Sciatic nerve (tissue), 2 donors: ENCODE results near the gene PCGF6. TPM values are rescaled to one million over a fixed set of nuclear protein-coding genes. Genes with fewer than 3 reads are reported as not detected.
"Not testable (repeated sequence)": the region's sequence is repeated elsewhere in the genome, so short reads cannot be mapped to it uniquely, and the experiment has no call there.

Source experiments
- ATAC-seq: fragments of 200-7000 bp; cut with Tn5 transposase; one replicate; pipeline ENCODE4 v1.9.1; 2020; ENCODE audit warnings: mild to moderate bottlenecking, moderate library complexity
- DNase-seq: peaks from one replicate; pipeline ENCODE4 v3.0.0-alpha.2; 2020; ENCODE audit warnings: low spot score
- intact Hi-C: fragments of 100-400 bp; cut with DNase I; formaldehyde crosslinking; loops from one replicate; pipeline ENCODE4 v1.14.2; 2022
- total RNA-seq: library from RNA; stranded (reverse); fragmentation: NEBNext Ultra II Directional; extraction: Animal tissue kit (Norgen Biotek cat#: 25700); gene quantifications from one replicate; pipeline ENCODE4 v1.2.1, GENCODE V29; 2021
- donor health status: DM: no; HTN: no; CAD: no.
- donor health status: DM: no; HTN: no; CAD: no.

Gene PCGF6, protein sequence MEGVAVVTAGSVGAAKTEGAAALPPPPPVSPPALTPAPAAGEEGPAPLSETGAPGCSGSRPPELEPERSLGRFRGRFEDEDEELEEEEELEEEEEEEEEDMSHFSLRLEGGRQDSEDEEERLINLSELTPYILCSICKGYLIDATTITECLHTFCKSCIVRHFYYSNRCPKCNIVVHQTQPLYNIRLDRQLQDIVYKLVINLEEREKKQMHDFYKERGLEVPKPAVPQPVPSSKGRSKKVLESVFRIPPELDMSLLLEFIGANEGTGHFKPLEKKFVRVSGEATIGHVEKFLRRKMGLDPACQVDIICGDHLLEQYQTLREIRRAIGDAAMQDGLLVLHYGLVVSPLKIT
- total RNA-seq = 10.2 TPM

DNA sequence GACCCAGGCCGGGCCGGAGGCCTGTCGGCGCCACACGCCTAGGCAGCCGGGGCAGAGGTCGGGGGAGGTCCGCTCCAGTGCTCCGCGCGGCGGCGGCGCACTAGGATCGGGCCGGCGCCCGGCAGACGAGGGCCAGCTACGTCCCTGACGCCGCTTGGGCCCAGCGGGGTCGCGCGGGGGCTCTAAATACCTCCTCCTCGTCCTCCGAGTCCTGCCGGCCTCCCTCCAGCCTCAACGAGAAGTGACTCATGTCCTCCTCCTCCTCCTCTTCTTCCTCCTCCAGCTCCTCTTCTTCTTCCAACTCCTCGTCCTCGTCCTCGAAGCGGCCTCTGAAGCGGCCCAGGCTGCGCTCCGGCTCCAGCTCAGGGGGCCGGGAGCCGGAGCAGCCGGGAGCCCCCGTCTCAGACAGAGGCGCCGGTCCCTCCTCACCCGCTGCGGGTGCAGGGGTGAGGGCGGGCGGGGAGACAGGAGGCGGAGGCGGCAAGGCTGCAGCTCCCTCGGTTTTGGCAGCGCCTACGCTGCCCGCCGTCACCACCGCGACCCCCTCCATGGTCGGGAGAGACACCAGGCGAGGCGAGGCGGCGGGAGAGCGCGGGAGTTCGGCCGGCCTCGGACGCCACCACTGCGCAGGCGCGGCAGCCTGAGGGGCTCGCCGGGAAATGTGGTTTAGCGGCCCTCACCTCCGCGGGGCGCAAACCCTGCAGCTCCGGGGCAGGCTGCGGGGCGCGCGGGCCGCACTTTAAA lies at the start of gene PCGF6:
Gene PCGF6 (minus strand): TSS at position 624 of the 744 bp plus-strand sequence. CDS start 74 bp downstream, at position 550.
- peak; percentile 97 for ATAC-seq
- peak; percentile 88 for DNase-seq
- intact Hi-C loops = no loop called here

DNA sequence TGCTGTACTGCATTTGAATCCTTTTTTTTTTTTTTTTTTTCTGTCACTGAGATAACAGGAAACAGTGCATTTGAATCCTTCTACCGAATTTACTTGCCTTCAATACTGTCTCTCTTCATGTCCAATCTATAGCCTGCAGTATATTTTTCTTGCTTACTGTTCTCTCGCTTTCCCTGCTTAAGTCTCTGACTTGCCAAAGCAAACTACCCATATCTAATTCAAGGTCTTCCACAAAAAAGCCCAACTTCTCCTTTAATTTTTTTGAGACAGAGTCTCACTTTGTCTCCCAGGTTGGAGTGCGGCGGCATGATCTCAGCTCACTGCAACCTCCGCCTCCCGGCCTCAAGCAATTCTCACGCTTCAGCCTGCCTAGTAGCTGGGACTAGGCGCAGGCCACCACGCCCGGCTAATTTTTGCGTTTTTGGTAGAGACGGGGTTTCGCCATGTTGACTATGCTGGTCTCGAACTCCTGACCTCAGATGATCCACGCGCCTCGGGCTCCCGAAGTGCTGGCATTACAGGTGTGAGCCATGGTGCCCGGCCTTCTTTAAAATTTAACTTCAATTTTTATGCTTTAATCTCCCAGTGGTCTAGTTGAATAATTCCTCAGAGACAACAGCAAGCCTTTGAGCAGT lies 46.4 kb upstream of the PCGF6 start:
- ATAC-seq (no peak), DNase-seq (no peak)
- intact Hi-C loops = no loop called here

DNA sequence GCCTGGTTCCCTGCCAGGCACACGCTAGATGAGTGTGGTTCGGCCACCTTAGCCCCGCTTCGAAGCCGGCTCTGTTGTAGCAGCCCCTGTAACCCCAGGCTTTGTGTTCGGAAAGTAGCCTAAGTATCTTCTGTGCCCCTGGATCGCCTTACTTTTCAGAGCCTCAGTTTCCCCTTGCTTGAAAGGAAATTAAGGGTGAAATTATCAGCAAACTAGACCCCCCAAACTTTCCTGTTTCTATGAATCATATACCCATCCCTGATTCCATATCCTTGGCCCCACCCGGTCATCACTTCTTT lies 45.8 kb upstream of the PCGF6 start:
- intact Hi-C loops = no loop called here
- ATAC-seq (no peak), DNase-seq (no peak)

DNA sequence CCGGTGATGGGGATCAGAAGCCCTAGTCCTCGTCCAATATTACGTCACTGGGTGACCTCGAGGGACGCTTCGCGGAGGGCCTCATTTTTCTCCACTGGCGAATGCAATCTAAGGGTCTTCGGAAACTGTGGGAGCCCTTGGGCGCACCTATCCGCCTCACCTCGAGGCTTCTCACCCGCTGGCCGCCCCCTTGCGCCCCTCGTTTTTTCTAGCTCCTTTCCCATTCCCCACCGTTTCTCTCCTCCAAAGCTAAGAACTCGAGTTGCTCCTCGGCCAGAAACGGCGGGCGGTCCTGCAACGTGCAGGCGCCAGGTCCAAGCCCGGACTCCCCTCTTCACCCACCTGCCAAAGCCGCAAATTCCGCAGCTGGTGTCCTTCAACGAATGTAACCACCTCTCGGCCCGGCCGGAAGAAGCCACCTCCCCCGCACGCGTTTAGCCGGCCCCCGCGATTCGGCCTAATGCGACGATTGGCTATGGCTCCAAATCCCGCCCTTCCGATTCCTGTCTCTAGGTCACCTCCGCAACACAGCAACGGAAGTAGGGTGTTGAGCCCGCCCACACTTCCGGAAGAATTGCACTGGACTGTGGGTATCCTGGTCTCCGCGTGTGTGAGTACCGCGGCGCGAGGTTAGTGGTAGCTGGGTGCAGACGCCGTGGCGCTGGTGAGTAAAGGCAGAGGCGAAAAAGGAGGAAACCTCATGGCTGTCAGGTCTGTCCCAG lies 45.3 kb upstream of the PCGF6 start, which contains the start of the genes ATP5MK and PDCD11:
Gene ATP5MK (minus strand): TSS at position 409 of the 722 bp plus-strand sequence. CDS start 4,018 bp downstream, outside the sequence.
Gene PDCD11 (plus strand): TSS at position 560 of the 722 bp plus-strand sequence. CDS start 1,801 bp downstream, outside the sequence.
- DNase-seq = peak; percentile 97
- ATAC-seq = peak; percentile 100
- intact Hi-C loops = no loop called here

DNA sequence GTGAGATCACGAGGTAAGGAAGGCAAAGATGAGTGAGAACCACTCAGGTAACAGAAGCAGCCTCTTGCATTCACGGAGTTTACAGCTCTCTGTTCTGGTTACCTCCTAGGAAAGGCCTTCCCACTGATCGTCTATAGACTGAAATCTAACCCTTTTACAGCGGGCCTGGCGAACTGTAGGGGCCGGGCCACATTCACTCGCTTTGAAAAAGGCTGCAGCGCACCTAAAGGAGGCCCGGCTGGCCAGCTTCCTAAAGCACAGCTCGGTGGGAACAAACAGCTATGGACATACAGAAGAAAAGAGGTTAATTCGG lies 44.8 kb upstream of the PCGF6 start:
- ATAC-seq = no peak
- DNase-seq = no peak
- intact Hi-C loops = no loop called here

DNA sequence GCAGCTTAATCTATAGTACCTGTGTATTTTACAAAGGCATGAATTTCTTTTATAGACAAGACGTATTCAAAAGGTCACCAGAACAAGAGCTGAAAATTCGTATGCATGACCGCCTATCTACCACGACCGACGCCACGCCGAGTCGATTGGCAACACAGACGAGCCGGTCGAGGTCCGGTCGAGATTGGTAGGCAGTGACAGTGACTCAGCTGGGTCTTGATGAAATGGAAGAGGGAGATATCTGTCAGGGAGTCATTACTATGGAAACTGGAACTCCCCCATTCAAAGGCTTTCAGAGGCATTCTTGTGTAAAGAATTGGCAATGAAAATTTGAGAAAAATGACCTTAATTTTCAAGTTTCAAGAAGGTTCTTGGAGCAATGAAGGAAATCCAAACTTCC lies 43.2 kb upstream of the PCGF6 start:
- DNase-seq (no peak), ATAC-seq (no peak)
- intact Hi-C loops = no loop called here

DNA sequence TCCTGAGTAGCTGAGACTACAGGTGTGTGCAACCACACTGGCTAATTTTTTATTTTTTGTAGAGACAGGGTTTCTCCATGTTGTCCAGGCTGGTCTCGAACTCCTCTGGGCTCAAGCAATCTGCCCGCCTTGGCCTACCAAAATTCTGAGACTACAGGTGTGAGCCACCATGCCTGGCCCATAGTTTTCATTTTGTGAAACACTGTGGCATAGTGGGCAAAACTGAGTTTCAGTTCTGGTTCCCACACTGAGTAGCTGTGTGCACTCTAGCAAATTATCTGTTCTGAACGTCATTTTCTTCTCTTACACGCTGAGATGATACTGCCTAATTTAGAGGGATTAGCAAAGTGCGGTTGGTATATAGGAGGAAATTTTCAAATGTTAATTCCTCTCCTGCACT lies 31.8 kb upstream of the PCGF6 start:
- ATAC-seq (no peak), DNase-seq (no peak)
- intact Hi-C loops = no loop called here

DNA sequence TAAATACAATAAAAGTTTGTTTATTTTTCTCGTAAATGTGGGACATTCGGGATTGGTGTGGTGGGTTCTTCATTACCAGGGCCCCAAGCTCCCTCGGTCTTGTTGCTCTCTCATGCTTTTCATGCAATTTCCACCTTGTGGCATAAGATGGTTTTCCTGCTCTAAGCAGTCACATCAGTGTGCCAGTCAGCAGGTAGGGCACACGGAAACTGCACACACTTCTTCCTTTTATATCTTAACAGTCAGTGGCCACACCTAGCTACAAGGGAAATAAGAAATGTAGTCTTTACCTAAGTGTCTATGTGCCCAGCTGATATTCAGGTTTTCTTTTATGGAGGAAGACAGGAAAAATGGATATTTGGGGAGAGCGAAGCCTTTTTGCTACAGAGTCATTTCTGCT lies 23.3 kb upstream of the PCGF6 start:
- ATAC-seq = no peak
- intact Hi-C loops = no loop called here
- DNase-seq = no peak

DNA sequence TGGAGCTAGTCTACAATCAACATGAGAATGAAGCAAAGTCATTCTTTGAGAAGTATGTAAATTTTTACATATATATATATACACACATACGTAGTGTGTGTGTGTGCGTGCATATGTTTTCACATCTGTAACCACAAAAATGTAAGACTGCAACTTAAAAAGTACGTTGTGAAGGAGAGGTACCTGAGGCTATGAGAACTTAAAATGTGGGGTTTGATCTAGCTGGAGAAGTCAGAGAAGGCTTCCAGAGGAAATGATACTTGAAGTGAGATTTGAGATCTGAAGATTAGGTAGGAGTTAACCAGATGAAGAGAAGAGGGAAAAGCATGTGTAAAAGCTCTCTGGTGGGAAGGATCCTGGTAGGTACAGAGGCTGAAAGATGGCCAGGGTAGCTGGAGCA lies 22.6 kb upstream of the PCGF6 start:
- intact Hi-C loops = no loop called here
- DNase-seq = no peak
- no peak for ATAC-seq

DNA sequence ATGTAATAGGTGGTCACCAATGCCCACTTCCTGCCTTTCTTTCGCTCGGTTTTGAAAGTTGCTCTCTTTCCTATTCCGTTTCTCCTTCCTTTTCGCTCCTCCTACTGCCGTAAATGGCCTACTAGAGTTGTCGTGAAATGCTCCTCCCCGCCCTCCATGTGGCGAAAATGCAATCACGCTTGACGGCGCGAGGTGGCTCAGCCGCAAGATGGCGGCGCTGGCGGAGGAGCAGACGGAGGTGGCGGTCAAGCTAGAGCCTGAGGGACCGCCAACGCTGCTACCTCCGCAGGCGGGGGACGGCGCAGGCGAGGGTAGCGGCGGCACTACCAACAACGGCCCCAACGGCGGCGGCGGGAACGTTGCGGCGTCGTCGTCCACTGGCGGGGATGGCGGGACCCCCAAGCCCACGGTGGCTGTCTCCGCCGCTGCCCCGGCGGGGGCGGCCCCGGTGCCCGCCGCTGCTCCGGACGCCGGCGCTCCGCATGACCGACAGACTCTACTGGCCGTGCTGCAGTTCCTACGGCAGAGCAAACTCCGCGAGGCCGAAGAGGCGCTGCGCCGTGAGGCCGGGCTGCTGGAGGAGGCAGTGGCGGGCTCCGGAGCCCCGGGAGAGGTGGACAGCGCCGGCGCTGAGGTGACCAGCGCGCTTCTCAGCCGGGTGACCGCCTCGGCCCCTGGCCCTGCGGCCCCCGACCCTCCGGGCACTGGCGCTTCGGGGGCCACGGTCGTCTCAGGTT lies 17.0 kb upstream of the PCGF6 start, which contains the start of gene TAF5:
Gene TAF5 (plus strand): TSS at position 195 of the 737 bp plus-strand sequence. CDS start 14 bp downstream, at position 209.
- DNase-seq = peak; percentile 93
- intact Hi-C loops = no loop called here
- ATAC-seq = peak; percentile 91

DNA sequence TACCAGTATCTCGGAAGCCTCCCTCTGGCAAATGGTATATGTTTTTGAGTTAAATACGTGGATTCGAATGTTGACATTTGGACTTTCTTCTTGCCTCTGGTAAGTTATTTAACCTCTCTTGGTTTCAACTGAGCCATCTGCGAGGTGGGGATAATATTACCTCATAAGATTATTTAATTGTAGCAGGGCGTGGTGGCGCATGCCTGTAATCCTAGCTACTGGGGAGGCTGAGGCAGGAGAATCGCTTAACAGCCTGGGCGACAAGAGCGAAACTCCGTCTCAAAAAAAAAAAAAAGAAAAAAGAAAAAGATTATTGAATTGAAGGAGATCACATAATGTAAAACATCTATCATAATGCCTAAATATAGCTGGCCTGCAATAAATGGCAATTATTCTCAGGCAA lies 16.4 kb upstream of the PCGF6 start:
- intact Hi-C loops = no loop called here
- no peak for DNase-seq
- peak; percentile 4 for ATAC-seq

DNA sequence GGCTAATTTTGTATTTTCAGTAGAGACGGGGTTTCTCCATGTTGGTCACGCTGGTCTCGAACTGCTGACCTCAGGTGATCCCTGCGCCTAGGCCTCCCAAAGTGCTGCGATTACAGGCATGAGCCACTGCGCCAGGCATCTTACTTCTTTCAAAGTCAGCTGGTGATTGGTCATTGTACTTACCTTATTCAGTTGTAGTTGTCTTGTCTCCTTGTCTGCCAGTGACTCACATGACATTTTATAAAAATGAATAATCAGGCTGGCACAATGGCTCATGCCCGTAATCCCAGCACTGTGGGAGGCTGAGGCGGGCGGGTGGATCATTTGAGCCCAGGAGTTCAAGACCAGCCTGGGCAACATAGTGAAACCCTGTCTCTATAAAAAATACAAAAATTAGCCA lies 9.9 kb upstream of the PCGF6 start:
- ATAC-seq, intact Hi-C loops, DNase-seq: not testable (repeated sequence)

DNA sequence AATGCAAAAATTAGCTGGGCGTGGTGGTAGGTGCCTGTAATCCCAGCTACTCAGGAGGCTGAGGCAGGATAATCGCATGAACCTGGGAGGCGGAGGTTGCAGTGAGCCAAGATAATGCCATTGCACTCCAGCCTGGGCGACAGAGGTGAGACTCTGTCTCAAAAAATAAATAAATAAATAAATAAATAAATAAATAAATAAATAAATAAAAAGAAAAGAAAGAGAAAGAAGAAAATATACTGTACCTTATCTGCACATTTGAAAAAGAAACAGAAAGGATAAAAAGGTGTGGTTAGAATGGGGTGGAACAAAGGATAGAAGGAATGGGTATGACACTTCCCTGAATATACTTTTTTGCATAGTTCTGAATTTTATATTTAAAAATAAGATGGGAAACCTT lies 8.6 kb upstream of the PCGF6 start:
- intact Hi-C loops, DNase-seq, ATAC-seq: not testable (repeated sequence)

DNA sequence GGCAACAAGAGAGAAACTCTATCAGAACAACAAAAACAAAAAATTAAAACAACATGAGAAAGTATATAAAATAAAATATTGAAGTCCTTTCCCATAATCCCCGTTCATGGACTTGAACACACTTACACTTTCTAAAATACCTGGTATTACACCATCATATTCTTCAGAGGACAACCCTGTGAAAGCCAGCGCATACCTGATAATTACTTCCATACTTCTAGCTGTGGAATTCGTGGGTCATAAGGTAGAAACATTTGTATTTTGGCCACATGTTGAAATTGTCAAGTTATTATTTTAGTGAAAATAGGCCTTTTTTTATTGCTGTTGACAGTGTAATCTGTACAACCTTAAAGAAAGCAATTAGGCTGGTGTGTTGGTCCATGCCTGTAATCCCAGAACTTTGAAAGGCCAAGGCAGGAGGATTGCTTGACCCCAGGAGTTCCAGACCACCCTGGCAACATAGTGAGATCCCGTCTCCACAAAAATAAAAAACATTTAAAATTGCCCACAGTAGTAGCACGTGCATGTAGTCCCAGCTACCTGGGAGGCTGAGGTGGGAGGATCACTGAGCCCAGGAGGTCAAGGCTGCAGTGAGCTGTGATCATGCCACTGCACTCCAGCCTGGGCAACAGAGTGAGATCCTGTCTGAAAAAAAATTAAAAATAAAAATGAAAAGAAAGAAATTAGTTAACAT lies 5.1 kb upstream of the PCGF6 start:
- intact Hi-C loops = no loop called here
- DNase-seq = no peak

DNA sequence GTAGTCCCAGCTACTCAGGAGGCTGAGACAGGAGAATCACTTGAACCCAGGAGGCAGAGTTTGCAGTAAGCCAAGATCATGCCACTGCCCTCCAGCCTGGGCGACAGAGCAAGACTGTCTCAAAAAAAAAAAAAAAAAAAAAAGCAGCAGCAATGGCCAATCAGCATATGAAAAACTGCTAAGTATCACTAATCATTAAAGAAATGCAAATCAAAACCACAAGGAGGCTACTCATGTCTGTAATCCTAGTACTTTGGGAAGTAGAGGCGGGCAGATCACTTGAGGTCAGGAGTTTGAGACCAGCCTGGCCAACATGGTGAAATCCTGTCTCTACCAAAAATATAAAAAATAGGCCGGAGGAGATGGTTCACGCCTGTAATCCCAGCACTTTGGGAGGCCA lies 3.6 kb upstream of the PCGF6 start:
- intact Hi-C loops, ATAC-seq, DNase-seq: not testable (repeated sequence)

More for the DNA sequence above, 5.1 kb upstream of the PCGF6 start:
- ATAC-seq = no peak

DNA sequence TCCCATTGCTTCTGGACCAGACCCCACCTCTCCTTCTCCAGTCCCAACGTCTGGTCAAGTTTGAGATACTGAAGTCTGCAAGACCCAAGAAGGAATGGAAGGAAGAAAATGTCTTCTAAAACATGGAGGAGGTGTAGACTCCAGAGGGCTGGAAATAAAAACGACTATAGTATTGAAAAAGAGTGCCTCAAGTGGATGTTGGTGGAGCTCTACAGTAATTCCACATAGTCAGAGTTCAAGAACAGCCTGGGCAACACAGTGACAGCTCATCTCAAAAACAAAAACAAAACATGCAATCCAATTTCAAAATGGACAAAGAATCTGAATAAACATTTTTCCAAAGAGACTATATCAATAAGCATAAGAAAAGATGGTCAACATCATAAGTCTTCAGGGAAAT lies 2.3 kb upstream of the PCGF6 start:
- DNase-seq (no peak), ATAC-seq (no peak)
- intact Hi-C loops = no loop called here

DNA sequence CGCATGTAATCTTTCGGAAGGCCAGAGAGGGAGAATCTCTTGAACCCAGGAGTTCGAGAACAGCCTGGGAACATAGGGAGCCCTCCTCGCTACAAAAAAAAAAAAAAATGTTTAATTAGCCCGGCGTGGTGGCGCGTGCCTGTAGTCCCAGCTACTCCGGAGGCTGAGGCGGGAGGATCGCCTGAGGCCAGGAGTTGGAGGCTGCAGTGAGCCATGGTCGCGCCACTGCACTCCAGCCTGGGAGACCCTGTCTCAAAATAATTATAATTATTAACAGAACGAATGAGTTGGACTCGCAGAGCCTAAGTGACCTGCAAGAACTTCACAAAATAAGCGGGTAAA lies 794 bp downstream of the PCGF6 start:
- ATAC-seq = no peak
- DNase-seq = no peak
- intact Hi-C loops = no loop called here

DNA sequence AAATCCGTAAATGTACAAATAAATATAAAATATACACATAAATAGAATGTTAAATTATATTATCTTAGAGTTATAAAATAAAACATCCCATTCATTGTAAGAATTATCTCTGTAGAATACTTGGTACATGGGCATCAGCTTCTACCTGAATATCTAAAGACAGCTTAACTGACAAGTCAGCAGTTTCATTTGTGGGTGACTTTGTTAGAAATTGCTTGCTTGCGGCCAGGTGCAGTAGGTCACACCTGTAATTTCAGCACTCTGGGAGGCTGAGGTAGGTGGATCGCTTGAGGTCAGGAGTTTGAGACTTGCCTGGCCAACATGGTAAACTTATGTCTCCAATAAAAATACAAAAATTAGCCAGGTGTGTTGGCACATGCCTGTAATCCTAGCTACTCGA lies 14.6 kb downstream of the PCGF6 start:
- DNase-seq (no peak), ATAC-seq (no peak)
- intact Hi-C loops = no loop called here
